Right lobe of liver (tissue), 6 donors: ENCODE results near the gene DIMT1. TPM values are rescaled to one million over a fixed set of nuclear protein-coding genes. Genes with fewer than 3 reads are reported as not detected.

Experiments
- ATAC-seq, 4 donors: fragments of 200-7000 bp; cut with Tn5 transposase; one replicate each; pipeline ENCODE4 v1.9.1; 2020; ENCODE audit warnings: mild to moderate bottlenecking in 4 of 4, moderate library complexity in 4 of 4
- DNase-seq, 3 donors: peaks; one replicate each; pipeline ENCODE4 v3.0.0-alpha.2; 2020
- H3K27ac ChIP-seq, 3 donors: fragments of 200-600 bp; one replicate each; pipeline ENCODE4 v1.8.0; 2022
- H3K27me3 ChIP-seq, 2 donors: fragments of 200-600 bp; one replicate each; pipeline ENCODE4 v1.8.0; 2022
- H3K36me3 ChIP-seq, 4 donors: fragments of 200-600 bp; sonication (generic) in 1 of 4; one replicate each; pipeline versions ENCODE4 v1.5.1 to v1.8.0; 2017 to 2022; ENCODE audit warnings: control low read depth in 1 of 4
- H3K4me1 ChIP-seq, 4 donors: fragments of 200-600 bp; sonication (generic) in 1 of 4; one replicate each; pipeline versions ENCODE4 v1.5.1 to v1.8.0; 2017 to 2022; ENCODE audit warnings: control low read depth in 1 of 4
- H3K4me3 ChIP-seq, 3 donors: fragments of 200-600 bp; one replicate each; pipeline ENCODE4 v1.8.0; 2022
- H3K9me3 ChIP-seq, 4 donors: fragments of 200-600 bp; sonication (generic) in 1 of 4; one replicate each; pipeline versions ENCODE4 v1.5.1 to v1.8.0; 2017 to 2022; ENCODE audit warnings: control low read depth in 1 of 4
- CTCF ChIP-seq, 4 donors: fragments of 200-600 bp in 3 of 4; fragments of 450-650 bp in 1 of 4; IDR thresholded peaks; one replicate each; pipeline versions ENCODE4 v1.5.1 to v1.8.0; 2016 to 2022; ENCODE audit warnings: antibody characterized with exemption in 4 of 4, mild to moderate bottlenecking in 2 of 4
- POLR2A ChIP-seq: fragments of 450-650 bp; IDR thresholded peaks from one replicate; pipeline ENCODE4 v1.6.1; 2017; ENCODE audit warnings: antibody characterized with exemption, mild to moderate bottlenecking
- WGBS: methylation state at CpG from one replicate; pipeline ENCODE4 v1.1.6; 2018; ENCODE audit warnings: low coverage, low lambda C conversion rate; ENCODE audit not compliant: insufficient coverage; ENCODE audit errors: missing lambda C conversion rate; 5-methylcytosine and 5-hydroxymethylcytosine counted together
- intact Hi-C, 2 donors: fragments of 100-400 bp; cut with DNase I; formaldehyde crosslinking; loops; one replicate each; pipeline versions ENCODE4 v1.11.2 to v1.14.1; 2022
- total RNA-seq, 6 experiments: library from RNA; depleted of rRNA in 2 of 6; stranded (reverse); fragments of >200 nt in 2 of 6; fragmentation: NEBNext Ultra II Directional in 3 of 6; extraction: Animal tissue kit (Norgen Biotek cat#: 25700) in 3 of 6; gene quantifications; one replicate each; pipeline versions ENCODE4 v1.1.0 to v1.2.4, GENCODE V29; 2016 to 2023
- donor health status: DM: no; HTN: yes; CAD: no.
- donor health status: DM: no; HTN: no; CAD: no.
- donor health status: DM: no; HTN: no; CAD: no.
- donor health status: DM: no; HTN: yes; CAD: no.
- donor health status: DM: no; HTN: yes; CAD: no.

Gene DIMT1
- total RNA-seq, 6 experiments from 2014 or later, result 3.5 to 14.4 (median 8.9) TPM

- H3K4me3 ChIP-seq, result no peak overlapping the region
- H3K27ac ChIP-seq, result no peak overlapping the region
- WGBS, result 87% methylated on average over 2 of the region's 2 CpGs
- no peaks in the 10 kb centered on the region for H3K9me3 ChIP-seq
- ATAC-seq, result no peak
- no peaks in the 10 kb centered on the region for H3K4me1 ChIP-seq
- H3K27me3 ChIP-seq, result no peaks in the 10 kb centered on the region
- TF ChIP-seq POLR2A (no peak), CTCF (IDR thresholded peaks at IDR 0.05) (no peak)
- intact Hi-C loops, result no loop called here
- no peak for DNase-seq
- no peaks in the 10 kb centered on the region for H3K36me3 ChIP-seq
Measured at GRCh38 chr5:62346748-62347147, 57.0 kb downstream of the DIMT1 start.

- no peak for DNase-seq
- Histone ChIP-seq H3K4me1 (no peaks in the 10 kb centered on the region), H3K36me3 (no peaks in the 10 kb centered on the region), H3K27ac (no peak overlapping the region), H3K27me3 (no peaks in the 10 kb centered on the region), H3K9me3 (no peaks in the 10 kb centered on the region), H3K4me3 (no peak overlapping the region)
- intact Hi-C loops, result no loop called here
- WGBS, result 79% methylated on average over 1 of the region's 1 CpG
- TF ChIP-seq CTCF (IDR thresholded peaks at IDR 0.05) (no peak), POLR2A (no peak)
- ATAC-seq, result no peak
Measured at GRCh38 chr5:62343428-62343827, 60.3 kb downstream of the DIMT1 start.

GRCh38 chr5:62342476-62342837 lies 61.2 kb downstream of the DIMT1 start:
- intact Hi-C loops, result no loop called here
- H3K27me3 ChIP-seq, result no peaks in the 10 kb centered on the region
- H3K27ac ChIP-seq, result no peak overlapping the region
- TF ChIP-seq POLR2A (no peak), CTCF (IDR thresholded peaks at IDR 0.05) (no peak)
- no peaks in the 10 kb centered on the region for H3K4me1 ChIP-seq
- no CpG with 5 or more reads among the region's 2 CpGs for WGBS
- DNase-seq (no peak), ATAC-seq (no peak)
- no peaks in the 10 kb centered on the region for H3K9me3 ChIP-seq
- H3K4me3 ChIP-seq, result no peak overlapping the region
- no peaks in the 10 kb centered on the region for H3K36me3 ChIP-seq

- no peaks in the 10 kb centered on the region for H3K9me3 ChIP-seq
- no peaks in the 10 kb centered on the region for H3K36me3 ChIP-seq
- no peak for ATAC-seq
- TF ChIP-seq POLR2A (no peak), CTCF (IDR thresholded peaks at IDR 0.05) (no peak)
- no peaks in the 10 kb centered on the region for H3K4me1 ChIP-seq
- intact Hi-C loops, result no loop called here
- no peaks in the 10 kb centered on the region for H3K27me3 ChIP-seq
- WGBS, result 75% methylated on average over 4 of the region's 4 CpGs
- no peak for DNase-seq
- no peak overlapping the region for H3K4me3 ChIP-seq
- H3K27ac ChIP-seq, result no peak overlapping the region
Measured at GRCh38 chr5:62341783-62342475, 61.8 kb downstream of the DIMT1 start.

GRCh38 chr5:62340979-62341378 lies 62.7 kb downstream of the DIMT1 start:
- Histone ChIP-seq H3K4me3 (no peak overlapping the region), H3K27ac (no peak overlapping the region), H3K9me3 (no peaks in the 10 kb centered on the region), H3K4me1 (no peaks in the 10 kb centered on the region), H3K36me3 (no peaks in the 10 kb centered on the region), H3K27me3 (no peaks in the 10 kb centered on the region)
- WGBS, result 92% methylated on average over 2 of the region's 2 CpGs
- intact Hi-C loops, result no loop called here
- no peak for TF ChIP-seq CTCF (IDR thresholded peaks at IDR 0.05)
- no peak for TF ChIP-seq POLR2A
- DNase-seq, result no peak
- no peak for ATAC-seq
